Measurements from ENCODE around the gene ELOVL5.

GRCh38 chr6:53251033-53251672 is 97.6 kb downstream of the ELOVL5 start:
- no peak for TF ChIP-seq POLR2A (IDR thresholded peaks at IDR 0.05)
- TF ChIP-seq CTCF (IDR thresholded peaks at IDR 0.05): no peak
